HCT116 (cell line): ENCODE results near the gene ZNF438. TPM values are rescaled to one million over a fixed set of nuclear protein-coding genes. Genes with fewer than 3 reads are reported as not detected.

Experiments
- ATAC-seq: fragments of 200-7000 bp; cut with Tn5 transposase; 2 replicates; pipeline ENCODE4 v1.9.1; 2020; ENCODE audit warnings: mild to moderate bottlenecking, moderate library complexity
- BruUV-seq: library from RNA; stranded (reverse); fragments of 400-500 nt; replicated peaks from 2 replicates; lab custom pipeline; 2021; lab: Mats Ljungman, UMichigan
- CTCF ChIA-PET: fragments of 300-600 bp; sonication (Branson Sonifier 250); formaldehyde crosslinking; loops from one replicate; lab custom pipeline; 2021; ENCODE audit warnings: antibody characterized with exemption; lab: Charles Lee
- POLR2A ChIA-PET: fragments of 300-600, 350-600 bp; sonication (Branson Sonifier 250); formaldehyde crosslinking; loops from one replicate; lab custom pipeline; 2021; ENCODE audit warnings: antibody characterized with exemption; lab: Charles Lee
- RAD21 ChIA-PET, 2 experiments: fragments of 300-600 bp; sonication (Branson Sonifier 250); formaldehyde crosslinking; loops; one replicate each; lab custom pipeline; 2023; ENCODE audit warnings: low total read pairs in 2 of 2; ENCODE audit not compliant: uncharacterized antibody in 2 of 2, unreplicated experiment in 2 of 2, low non-redundant PET in 1 of 2; lab: Charles Lee
- DNase-seq: peaks from one replicate; pipeline ENCODE4 v3.0.0-alpha.2; 2010; ENCODE audit warnings: low read depth, low spot score
- H2AFZ ChIP-seq: fragments of 200-600 bp; shearing (Covaris generic), sonication (generic); 2 replicates; pipeline ENCODE4 v1.6.1; 2017; ENCODE audit warnings: low read depth, mixed run types, mixed read lengths, antibody characterized with exemption, low read length; ENCODE audit not compliant: poor library complexity, severe bottlenecking
- H3K27ac ChIP-seq: 2 replicates; pipeline ENCODE4 v1.5.1; 2012; ENCODE audit warnings: low read depth, low read length
- H3K27me3 ChIP-seq: fragments of 200-600 bp; sonication (generic); 2 replicates; pipeline ENCODE4 v1.6.1; 2016; ENCODE audit warnings: mixed run types, low read length, mixed read lengths; ENCODE audit not compliant: insufficient read depth
- H3K36me3 ChIP-seq, 2 experiments: fragments of 200-500 bp in 1 of 2; fragments of 200-600 bp in 1 of 2; sonication (Bioruptor generic) in 1 of 2; sonication (generic) in 1 of 2; 2 replicates each; pipeline versions ENCODE4 v1.5.1 to v1.6.1; 2014 to 2016; ENCODE audit warnings: low read length in 2 of 2, inconsistent platforms in 1 of 2, mixed read lengths in 1 of 2, mixed run types in 1 of 2; ENCODE audit not compliant: insufficient read depth in 2 of 2, control insufficient read depth in 1 of 2
- H3K4me1 ChIP-seq, 2 experiments: fragments of 200-600 bp in 1 of 2; sonication (generic) in 1 of 2; 2 replicates each; pipeline versions ENCODE4 v1.5.1 to v1.6.1; 2012 to 2017; ENCODE audit warnings: low read length in 2 of 2, inconsistent platforms in 1 of 2, mild to moderate bottlenecking in 1 of 2, mixed read lengths in 1 of 2, mixed run types in 1 of 2, moderate library complexity in 1 of 2; ENCODE audit not compliant: insufficient read depth in 2 of 2, control insufficient read depth in 1 of 2
- H3K4me2 ChIP-seq: fragments of 200-600 bp; sonication (generic); 2 replicates; pipeline ENCODE4 v1.6.1; 2017; ENCODE audit warnings: mixed run types, low read length, mixed read lengths
- H3K4me3 ChIP-seq, 2 experiments: fragments of 200-600 bp in 1 of 2; sonication (generic) in 1 of 2; replicated peaks in 1 of 2; 2 replicates each; pipeline ENCODE4 v1.5.1; 2011 to 2016; ENCODE audit warnings: low read length in 2 of 2, control low read depth in 1 of 2, low read depth in 1 of 2, mild to moderate bottlenecking in 1 of 2, mixed read lengths in 1 of 2, mixed run types in 1 of 2
- H3K79me2 ChIP-seq: fragments of 200-600 bp; sonication (generic); 2 replicates; pipeline ENCODE4 v1.6.1; 2017; ENCODE audit warnings: mild to moderate bottlenecking, mixed run types, low read length, moderate library complexity, mixed read lengths; ENCODE audit not compliant: insufficient read depth
- H3K9ac ChIP-seq: fragments of 200-600 bp; sonication (generic); 2 replicates; pipeline ENCODE4 v1.6.1; 2016; ENCODE audit warnings: low read length, mixed read lengths
- H3K9me2 ChIP-seq: fragments of 200-600 bp; sonication (generic), shearing (Covaris generic); 2 replicates; pipeline ENCODE4 v1.6.1; 2017; ENCODE audit warnings: mixed run types, mild to moderate bottlenecking, moderate library complexity; ENCODE audit not compliant: insufficient read depth
- H3K9me3 ChIP-seq, 2 experiments: fragments of 200-500 bp in 1 of 2; fragments of 200-600 bp in 1 of 2; sonication (Bioruptor generic) in 1 of 2; sonication (generic) in 1 of 2; 2 replicates each; pipeline ENCODE4 v1.6.1; 2014 to 2017; ENCODE audit warnings: low read length in 2 of 2, mixed read lengths in 2 of 2, inconsistent platforms in 1 of 2, low read depth in 1 of 2, mild to moderate bottlenecking in 1 of 2, mixed run types in 1 of 2, moderate library complexity in 1 of 2; ENCODE audit not compliant: control insufficient read depth in 1 of 2, insufficient read depth in 1 of 2
- H4K20me1 ChIP-seq: fragments of 200-600 bp; sonication (generic), shearing (Covaris generic); 2 replicates; pipeline ENCODE4 v1.6.1; 2017; ENCODE audit warnings: mixed run types, mild to moderate bottlenecking, moderate library complexity; ENCODE audit not compliant: insufficient read depth
- EGR1 ChIP-seq: IDR thresholded peaks from 2 replicates; pipeline ENCODE4 v1.6.1; 2012; ENCODE audit warnings: low read depth
- JUND ChIP-seq: IDR thresholded peaks from 2 replicates; pipeline ENCODE4 v1.6.1; 2012
- POLR2AphosphoS5 ChIP-seq: IDR thresholded peaks from 2 replicates; pipeline ENCODE4 v1.6.1; 2011; ENCODE audit warnings: mild to moderate bottlenecking, low read depth, low read length, moderate library complexity
- REST ChIP-seq: IDR thresholded peaks from 2 replicates; pipeline ENCODE4 v1.6.1; 2012; ENCODE audit warnings: low read depth
- ZNF274 ChIP-seq: fragments of 200-500 bp; sonication (Bioruptor generic); IDR thresholded peaks from 2 replicates; pipeline ENCODE4 v1.6.1; 2014; ENCODE audit warnings: mild to moderate bottlenecking, low read depth, low read length, inconsistent platforms
- intact Hi-C: fragments of 100-400 bp; cut with micrococcal nuclease; formaldehyde crosslinking; loops from 2 replicates; pipeline ENCODE4 v1.10.0; 2022
- total RNA-seq: library from RNA; stranded (reverse); gene quantifications from one replicate; pipeline ENCODE4 v1.2.1, GENCODE V29; 2021; ENCODE audit not compliant: unreplicated experiment
- TF ChIP-seq, protein P1 (sequence below), 3 experiments: fragments of 200-600 bp in 1 of 3; sonication (generic) in 1 of 3; IDR thresholded peaks in 2 of 3; conservative IDR thresholded peaks in 1 of 3; 2 replicates each; pipeline ENCODE4 v1.5.1; 2012 to 2017; ENCODE audit warnings: low read depth in 2 of 3, low read length in 2 of 3, antibody characterized with exemption in 1 of 3, borderline replicate concordance in 1 of 3, control low read depth in 1 of 3, mild to moderate bottlenecking in 1 of 3, mixed read lengths in 1 of 3, mixed run types in 1 of 3, moderate library complexity in 1 of 3; ENCODE audit not compliant: insufficient read depth in 1 of 3
- TF ChIP-seq, protein P2 (sequence below): IDR thresholded peaks from 2 replicates; pipeline ENCODE4 v1.6.1; 2012

ZNF438 gene
- total RNA-seq, 1 experiment from 2014 or later: 3.3 TPM

GRCh38 chr10:30861221-30861620 is 170.4 kb downstream of the ZNF438 start:
- ChIA-PET CTCF (no interaction called here), RAD21 (no interaction called here), POLR2A (no interaction called here)
- Histone ChIP-seq H3K9me2 (no peaks in the 10 kb centered on the region), H3K4me2 (no peak overlapping the region), H3K27ac (no peak overlapping the region), H3K4me3 (no peak overlapping the region), H3K79me2 (no peaks in the 10 kb centered on the region), H2AFZ (no peak overlapping the region), H3K9me3 (no peaks in the 10 kb centered on the region), H3K9ac (no peak overlapping the region), H3K27me3 (no peaks in the 10 kb centered on the region), H3K36me3 (no peaks in the 10 kb centered on the region; a peak in 1 of 4 replicates), H4K20me1 (no peaks in the 10 kb centered on the region), H3K4me1 (no peaks in the 10 kb centered on the region)
- BruUV-seq: no TSS peak
- no peak for TF ChIP-seq EGR1
- TF ChIP-seq, protein P1, sequence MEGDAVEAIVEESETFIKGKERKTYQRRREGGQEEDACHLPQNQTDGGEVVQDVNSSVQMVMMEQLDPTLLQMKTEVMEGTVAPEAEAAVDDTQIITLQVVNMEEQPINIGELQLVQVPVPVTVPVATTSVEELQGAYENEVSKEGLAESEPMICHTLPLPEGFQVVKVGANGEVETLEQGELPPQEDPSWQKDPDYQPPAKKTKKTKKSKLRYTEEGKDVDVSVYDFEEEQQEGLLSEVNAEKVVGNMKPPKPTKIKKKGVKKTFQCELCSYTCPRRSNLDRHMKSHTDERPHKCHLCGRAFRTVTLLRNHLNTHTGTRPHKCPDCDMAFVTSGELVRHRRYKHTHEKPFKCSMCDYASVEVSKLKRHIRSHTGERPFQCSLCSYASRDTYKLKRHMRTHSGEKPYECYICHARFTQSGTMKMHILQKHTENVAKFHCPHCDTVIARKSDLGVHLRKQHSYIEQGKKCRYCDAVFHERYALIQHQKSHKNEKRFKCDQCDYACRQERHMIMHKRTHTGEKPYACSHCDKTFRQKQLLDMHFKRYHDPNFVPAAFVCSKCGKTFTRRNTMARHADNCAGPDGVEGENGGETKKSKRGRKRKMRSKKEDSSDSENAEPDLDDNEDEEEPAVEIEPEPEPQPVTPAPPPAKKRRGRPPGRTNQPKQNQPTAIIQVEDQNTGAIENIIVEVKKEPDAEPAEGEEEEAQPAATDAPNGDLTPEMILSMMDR (IDR thresholded peaks at IDR 0.05 in 2 of 3, conservative IDR thresholded peaks at IDR 0.05 in 1 of 3; ENCODE audit: borderline replicate concordance in 1 of 3, insufficient read depth in 1 of 3, low read depth in 2 of 3, low read length in 2 of 3): no peak
- TF ChIP-seq, protein P2, sequence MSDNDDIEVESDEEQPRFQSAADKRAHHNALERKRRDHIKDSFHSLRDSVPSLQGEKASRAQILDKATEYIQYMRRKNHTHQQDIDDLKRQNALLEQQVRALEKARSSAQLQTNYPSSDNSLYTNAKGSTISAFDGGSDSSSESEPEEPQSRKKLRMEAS: no peak
- no peak for TF ChIP-seq ZNF274
- no peak for TF ChIP-seq REST
- no peak for TF ChIP-seq JUND
- no peak for TF ChIP-seq POLR2AphosphoS5
- intact Hi-C loops: no loop called here
- no peak for DNase-seq
- no peak for ATAC-seq
